ENCODE data around the gene LSM4. TPM values are rescaled to one million over a fixed set of nuclear protein-coding genes. Genes with fewer than 3 reads are reported as not detected.

LSM4 gene
- total RNA-seq, 1 experiment from 2014 or later: 713 TPM

DNA sequence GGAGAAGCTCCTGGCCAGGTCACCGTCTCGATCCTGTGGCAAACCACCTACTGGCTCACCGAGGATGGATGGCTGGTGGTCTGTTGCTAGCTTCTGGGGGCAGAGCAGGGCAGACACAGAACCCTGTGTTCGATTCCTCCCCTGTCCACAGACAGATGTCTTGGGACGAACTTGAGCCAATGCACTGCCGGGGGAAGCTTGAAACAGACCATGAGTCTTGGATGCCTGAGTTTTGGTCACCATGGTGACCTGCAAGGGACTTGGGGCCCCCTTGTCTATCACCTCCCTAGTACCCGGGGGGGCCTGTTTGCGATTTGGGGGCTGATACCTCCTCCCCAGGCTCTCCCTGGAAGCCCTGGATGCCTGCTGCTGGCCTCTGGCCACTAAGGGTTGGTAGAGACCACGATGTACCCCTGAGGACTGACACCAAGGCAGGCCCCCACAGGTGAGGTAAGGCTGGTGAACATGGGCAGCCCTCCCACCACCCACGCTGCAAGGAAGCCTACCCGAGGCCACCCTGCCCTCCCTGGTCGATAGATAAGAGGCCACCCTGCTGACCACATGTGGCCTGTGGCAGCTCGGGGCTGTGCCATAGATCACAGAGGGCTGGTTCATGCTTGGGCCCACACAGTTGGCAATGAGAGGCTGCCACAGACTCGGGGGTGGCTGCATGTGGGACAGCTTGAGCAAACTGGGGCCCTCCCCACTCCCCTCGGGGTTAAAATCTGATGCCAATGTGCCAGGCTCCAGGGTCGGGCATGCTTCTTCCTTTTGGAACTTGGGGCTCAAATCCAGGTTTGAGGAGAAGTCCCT lies 59.3 kb downstream of the LSM4 start:
- BruUV-seq (replicated peaks): no TSS peak
- no peak for ATAC-seq
- intact Hi-C loops (cut with micrococcal nuclease): no loop called here

DNA sequence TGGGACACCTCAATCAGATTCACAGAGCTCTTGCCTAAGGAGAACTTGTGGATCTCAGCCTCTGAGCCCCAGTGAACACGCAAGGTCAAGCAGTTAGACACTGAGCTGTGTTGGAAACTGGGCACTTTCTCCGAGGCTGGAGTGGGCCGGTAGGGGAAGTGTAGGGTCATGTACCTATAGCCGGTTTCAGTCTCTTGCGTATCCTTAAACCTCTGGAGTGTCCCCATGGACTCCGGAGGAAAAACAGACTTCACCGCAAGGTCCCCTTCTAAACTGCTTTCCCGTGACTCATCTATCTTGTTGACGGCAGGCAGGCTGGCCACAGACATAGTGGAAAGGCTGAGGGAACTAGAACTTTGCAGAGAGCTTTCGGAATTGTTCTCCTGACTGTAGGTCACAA lies 60.0 kb downstream of the LSM4 start:
- Histone ChIP-seq H3K27ac (ENCODE audit: low read length) (no peak overlapping the region), H4K20me1 (ENCODE audit: low read length) (no peaks in the 10 kb centered on the region), H3K4me3 (ENCODE audit: low read length) (no peak overlapping the region), H3K79me2 (ENCODE audit: low read length) (no peaks in the 10 kb centered on the region), H3K9me3 (ENCODE audit: low read length) (no peaks in the 10 kb centered on the region), H3K4me2 (ENCODE audit: low read length) (no peak overlapping the region), H3F3A (ENCODE audit: low read length, unreplicated experiment) (no peaks in the 10 kb centered on the region), H3K4me1 (ENCODE audit: insufficient read depth, low read length) (no peaks in the 10 kb centered on the region), H3K9ac (ENCODE audit: low read length) (no peak overlapping the region), H3K36me3 (ENCODE audit: low read depth, low read length) (no peaks in the 10 kb centered on the region), H3K27me3 (ENCODE audit: low read length) (no peaks in the 10 kb centered on the region), H2AFZ (ENCODE audit: low read length) (no peak overlapping the region), H3K9me2 (replicated peaks; ENCODE audit: low read length) (no peaks in the 10 kb centered on the region)
- ChIA-PET POLR2A (ENCODE audit: unreplicated experiment) (no interaction called here), CTCF (no interaction called here)
- DNase-seq: no peak
- no TSS peak for BruUV-seq (replicated peaks)
- intact Hi-C loops (cut with micrococcal nuclease): no loop called here
- TF ChIP-seq EZH2 (IDR thresholded peaks at IDR 0.05; ENCODE audit: low read length, unreplicated experiment) (no peak), EZH2phosphoT487 (IDR thresholded peaks at IDR 0.05; ENCODE audit: borderline replicate concordance, low read length) (no peak)
- TF ChIP-seq, protein P1, sequence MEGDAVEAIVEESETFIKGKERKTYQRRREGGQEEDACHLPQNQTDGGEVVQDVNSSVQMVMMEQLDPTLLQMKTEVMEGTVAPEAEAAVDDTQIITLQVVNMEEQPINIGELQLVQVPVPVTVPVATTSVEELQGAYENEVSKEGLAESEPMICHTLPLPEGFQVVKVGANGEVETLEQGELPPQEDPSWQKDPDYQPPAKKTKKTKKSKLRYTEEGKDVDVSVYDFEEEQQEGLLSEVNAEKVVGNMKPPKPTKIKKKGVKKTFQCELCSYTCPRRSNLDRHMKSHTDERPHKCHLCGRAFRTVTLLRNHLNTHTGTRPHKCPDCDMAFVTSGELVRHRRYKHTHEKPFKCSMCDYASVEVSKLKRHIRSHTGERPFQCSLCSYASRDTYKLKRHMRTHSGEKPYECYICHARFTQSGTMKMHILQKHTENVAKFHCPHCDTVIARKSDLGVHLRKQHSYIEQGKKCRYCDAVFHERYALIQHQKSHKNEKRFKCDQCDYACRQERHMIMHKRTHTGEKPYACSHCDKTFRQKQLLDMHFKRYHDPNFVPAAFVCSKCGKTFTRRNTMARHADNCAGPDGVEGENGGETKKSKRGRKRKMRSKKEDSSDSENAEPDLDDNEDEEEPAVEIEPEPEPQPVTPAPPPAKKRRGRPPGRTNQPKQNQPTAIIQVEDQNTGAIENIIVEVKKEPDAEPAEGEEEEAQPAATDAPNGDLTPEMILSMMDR (conservative IDR thresholded peaks at IDR 0.05; ENCODE audit: low read depth, low read length): no peak
- no peak for ATAC-seq

More for the DNA sequence above, 59.3 kb downstream of the LSM4 start:
- ChIA-PET CTCF (no interaction called here), POLR2A (ENCODE audit: unreplicated experiment) (no interaction called here)
- H3K4me3 ChIP-seq (ENCODE audit: low read length): no peak overlapping the region
- H3K27ac ChIP-seq (ENCODE audit: low read length): no peak overlapping the region
- H3K9me3 ChIP-seq (ENCODE audit: low read length): no peaks in the 10 kb centered on the region
- no peaks in the 10 kb centered on the region for H3K36me3 ChIP-seq (ENCODE audit: low read depth, low read length)
- no peaks in the 10 kb centered on the region for H3K9me2 ChIP-seq (replicated peaks; ENCODE audit: low read length)
- H3K4me1 ChIP-seq (ENCODE audit: insufficient read depth, low read length): no peaks in the 10 kb centered on the region
- H3F3A ChIP-seq (ENCODE audit: low read length, unreplicated experiment): no peaks in the 10 kb centered on the region
- no peaks in the 10 kb centered on the region for H4K20me1 ChIP-seq (ENCODE audit: low read length)
- H3K9ac ChIP-seq (ENCODE audit: low read length): no peak overlapping the region
- H3K4me2 ChIP-seq (ENCODE audit: low read length): no peak overlapping the region
- no peak overlapping the region for H2AFZ ChIP-seq (ENCODE audit: low read length)
- H3K27me3 ChIP-seq (ENCODE audit: low read length): no peaks in the 10 kb centered on the region
- H3K79me2 ChIP-seq (ENCODE audit: low read length): no peaks in the 10 kb centered on the region
- no peak for TF ChIP-seq EZH2 (IDR thresholded peaks at IDR 0.05; ENCODE audit: low read length, unreplicated experiment)
- no peak for TF ChIP-seq EZH2phosphoT487 (IDR thresholded peaks at IDR 0.05; ENCODE audit: borderline replicate concordance, low read length)
- TF ChIP-seq, protein P1 (conservative IDR thresholded peaks at IDR 0.05; ENCODE audit: low read depth, low read length): no peak
- DNase-seq: no peak

DNA sequence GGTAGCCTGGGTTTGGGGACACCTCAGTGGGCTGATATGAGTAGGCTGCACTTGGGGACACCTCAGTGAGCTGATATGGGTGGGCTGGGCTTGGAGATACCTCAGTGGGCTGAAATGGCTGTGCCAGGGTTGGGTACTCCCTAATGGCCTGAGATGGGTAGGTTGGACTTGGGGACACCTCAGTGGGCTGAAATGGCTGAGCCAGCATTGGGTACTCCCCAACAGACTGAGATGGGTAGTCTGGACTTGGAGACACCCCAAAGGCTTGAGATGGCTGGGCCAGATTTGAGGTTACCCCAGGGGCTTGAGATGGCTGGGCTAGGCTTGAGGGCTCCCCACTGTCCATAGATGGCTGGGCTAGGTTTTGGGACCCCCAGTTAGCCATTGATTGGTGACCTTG lies 60.7 kb downstream of the LSM4 start:
- TF ChIP-seq, protein P1 (conservative IDR thresholded peaks at IDR 0.05; ENCODE audit: low read depth, low read length): no peak
- TF ChIP-seq EZH2phosphoT487 (IDR thresholded peaks at IDR 0.05; ENCODE audit: borderline replicate concordance, low read length): no peak
- Histone ChIP-seq H3K79me2 (ENCODE audit: low read length) (no peaks in the 10 kb centered on the region), H3K36me3 (ENCODE audit: low read depth, low read length) (no peaks in the 10 kb centered on the region), H3K9me3 (ENCODE audit: low read length) (no peaks in the 10 kb centered on the region), H4K20me1 (ENCODE audit: low read length) (no peaks in the 10 kb centered on the region), H2AFZ (ENCODE audit: low read length) (no peak overlapping the region), H3K9ac (ENCODE audit: low read length) (no peak overlapping the region), H3K9me2 (replicated peaks; ENCODE audit: low read length) (no peaks in the 10 kb centered on the region), H3K4me1 (ENCODE audit: insufficient read depth, low read length) (no peaks in the 10 kb centered on the region), H3K4me2 (ENCODE audit: low read length) (no peak overlapping the region), H3K27ac (ENCODE audit: low read length) (no peak overlapping the region), H3K27me3 (ENCODE audit: low read length) (no peaks in the 10 kb centered on the region), H3F3A (ENCODE audit: low read length, unreplicated experiment) (no peaks in the 10 kb centered on the region), H3K4me3 (ENCODE audit: low read length) (no peak overlapping the region)
- intact Hi-C loops (cut with micrococcal nuclease): no loop called here
- ChIA-PET CTCF (no interaction called here), POLR2A (ENCODE audit: unreplicated experiment) (no interaction called here)
- ATAC-seq (no peak), DNase-seq (no peak)
- BruUV-seq (replicated peaks): no TSS peak

Measured in PC-3 (cell line).